Right lobe of liver (tissue), 6 donors: ENCODE results near the gene MYH7B. TPM values are rescaled to one million over a fixed set of nuclear protein-coding genes. Genes with fewer than 3 reads are reported as not detected.

Source experiments
- ATAC-seq, 4 donors: fragments of 200-7000 bp; cut with Tn5 transposase; one replicate each; pipeline ENCODE4 v1.9.1; 2020; ENCODE audit warnings: mild to moderate bottlenecking in 4 of 4, moderate library complexity in 4 of 4
- DNase-seq, 3 donors: peaks; one replicate each; pipeline ENCODE4 v3.0.0-alpha.2; 2020
- H3K27ac ChIP-seq, 3 donors: fragments of 200-600 bp; one replicate each; pipeline ENCODE4 v1.8.0; 2022
- H3K27me3 ChIP-seq, 2 donors: fragments of 200-600 bp; one replicate each; pipeline ENCODE4 v1.8.0; 2022
- H3K36me3 ChIP-seq, 4 donors: fragments of 200-600 bp; sonication (generic) in 1 of 4; one replicate each; pipeline versions ENCODE4 v1.5.1 to v1.8.0; 2017 to 2022; ENCODE audit warnings: control low read depth in 1 of 4
- H3K4me1 ChIP-seq, 4 donors: fragments of 200-600 bp; sonication (generic) in 1 of 4; one replicate each; pipeline versions ENCODE4 v1.5.1 to v1.8.0; 2017 to 2022; ENCODE audit warnings: control low read depth in 1 of 4
- H3K4me3 ChIP-seq, 3 donors: fragments of 200-600 bp; one replicate each; pipeline ENCODE4 v1.8.0; 2022
- H3K9me3 ChIP-seq, 4 donors: fragments of 200-600 bp; sonication (generic) in 1 of 4; one replicate each; pipeline versions ENCODE4 v1.5.1 to v1.8.0; 2017 to 2022; ENCODE audit warnings: control low read depth in 1 of 4
- CTCF ChIP-seq, 4 donors: fragments of 200-600 bp in 3 of 4; fragments of 450-650 bp in 1 of 4; IDR thresholded peaks; one replicate each; pipeline versions ENCODE4 v1.5.1 to v1.8.0; 2016 to 2022; ENCODE audit warnings: antibody characterized with exemption in 4 of 4, mild to moderate bottlenecking in 2 of 4
- POLR2A ChIP-seq: fragments of 450-650 bp; IDR thresholded peaks from one replicate; pipeline ENCODE4 v1.6.1; 2017; ENCODE audit warnings: antibody characterized with exemption, mild to moderate bottlenecking
- WGBS: methylation state at CpG from one replicate; pipeline ENCODE4 v1.1.6; 2018; ENCODE audit warnings: low coverage, low lambda C conversion rate; ENCODE audit not compliant: insufficient coverage; ENCODE audit errors: missing lambda C conversion rate; 5-methylcytosine and 5-hydroxymethylcytosine counted together
- intact Hi-C, 2 donors: fragments of 100-400 bp; cut with DNase I; formaldehyde crosslinking; loops; one replicate each; pipeline versions ENCODE4 v1.11.2 to v1.14.1; 2022
- total RNA-seq, 6 experiments: library from RNA; depleted of rRNA in 2 of 6; stranded (reverse); fragments of >200 nt in 2 of 6; fragmentation: NEBNext Ultra II Directional in 3 of 6; extraction: Animal tissue kit (Norgen Biotek cat#: 25700) in 3 of 6; gene quantifications; one replicate each; pipeline versions ENCODE4 v1.1.0 to v1.2.4, GENCODE V29; 2016 to 2023
- donor health status: DM: no; HTN: yes; CAD: no.
- donor health status: DM: no; HTN: no; CAD: no.
- donor health status: DM: no; HTN: no; CAD: no.
- donor health status: DM: no; HTN: yes; CAD: no.
- donor health status: DM: no; HTN: yes; CAD: no.

The MYH7B gene
- total RNA-seq, 6 experiments from 2014 or later: 0.11 to 1.0 (median 0.39) TPM; not detected in 1

- no peak for TF ChIP-seq POLR2A
- TF ChIP-seq CTCF (IDR thresholded peaks at IDR 0.05): no peak
Measured at GRCh38 chr20:35000922-35001595, 45.4 kb downstream of the MYH7B start.

GRCh38 chr20:35001596-35002362 lies 46.1 kb downstream of the MYH7B start:
- no peaks in the 10 kb centered on the region for H3K9me3 ChIP-seq
- H3K4me1 ChIP-seq: peaks cover 0 to 13% (median 4%) of the 10 kb centered on the region in 4 donors
- H3K4me3 ChIP-seq: no peak overlapping the region
- DNase-seq (peak in 2 of 3 donors; percentile 14 to 39), ATAC-seq (no peak)
- intact Hi-C loops: no loop called here
- no peak overlapping the region for H3K27ac ChIP-seq
- peaks cover 0 to 79% (median 41%) of the 10 kb centered on the region in 4 donors for H3K36me3 ChIP-seq
- no peak for TF ChIP-seq CTCF (IDR thresholded peaks at IDR 0.05)
- TF ChIP-seq POLR2A: no peak
- no peaks in the 10 kb centered on the region for H3K27me3 ChIP-seq
- 92% methylated on average over 2 of the region's 15 CpGs for WGBS

More at GRCh38 chr20:35000922-35001595, 45.4 kb downstream of the MYH7B start:
- no peak for ATAC-seq
- Histone ChIP-seq H3K36me3 (peaks cover 0 to 78% (median 35%) of the 10 kb centered on the region in 4 donors), H3K27me3 (no peaks in the 10 kb centered on the region), H3K9me3 (no peaks in the 10 kb centered on the region), H3K4me1 (peaks cover 0 to 13% (median 4%) of the 10 kb centered on the region in 4 donors), H3K27ac (no peak overlapping the region), H3K4me3 (no peak overlapping the region)
- intact Hi-C loops: no loop called here
- WGBS: 97% methylated on average over 5 of the region's 28 CpGs
- peak in 2 of 3 donors; percentile 16 to 51 for DNase-seq

GRCh38 chr20:35002426-35003210 lies 47.0 kb downstream of the MYH7B start:
- Histone ChIP-seq H3K4me3 (no peak overlapping the region), H3K27ac (no peak overlapping the region), H3K36me3 (peaks cover 0 to 87% (median 44%) of the 10 kb centered on the region in 4 donors), H3K27me3 (no peaks in the 10 kb centered on the region), H3K4me1 (peaks cover 0 to 10% (median 4%) of the 10 kb centered on the region in 4 donors), H3K9me3 (no peaks in the 10 kb centered on the region)
- whole genome bisulfite sequencing: 72% methylated on average over 3 of the region's 10 CpGs
- intact Hi-C loops: no loop called here
- TF ChIP-seq POLR2A (no peak), CTCF (IDR thresholded peaks at IDR 0.05) (no peak)
- DNase-seq: peak in 2 of 3 donors; percentile 21 to 31
- ATAC-seq: peak in 1 of 4 donors; percentile 4

GRCh38 chr20:35003211-35004031 lies 47.8 kb downstream of the MYH7B start:
- Histone ChIP-seq H3K27me3 (no peaks in the 10 kb centered on the region), H3K4me3 (no peak overlapping the region), H3K36me3 (peaks cover 0 to 92% (median 52%) of the 10 kb centered on the region in 4 donors), H3K27ac (no peak overlapping the region), H3K9me3 (no peaks in the 10 kb centered on the region), H3K4me1 (peaks cover 0 to 12% (median 4%) of the 10 kb centered on the region in 4 donors)
- WGBS: no CpG with 5 or more reads among the region's 25 CpGs
- ATAC-seq: no peak
- peak in 2 of 3 donors; percentile 40 to 41 for DNase-seq
- intact Hi-C loops: no loop called here
- TF ChIP-seq CTCF (IDR thresholded peaks at IDR 0.05): no peak
- TF ChIP-seq POLR2A: no peak
